HK-2 (cell line): ENCODE results near the gene EVA1B.
A peak's percentile ranks its signal among the peaks of the same experiment; 100 is the strongest.

Experiments used
- DNase-seq: peaks from one replicate; pipeline ENCODE4 v3.0.0-alpha.2; 2018; ENCODE audit not compliant: unreplicated experiment

The EVA1B gene

GRCh38 chr1:36320291-36320761 lies 3.1 kb downstream of the EVA1B start:
- no peak for DNase-seq

- DNase-seq = no peak
Observed at GRCh38 chr1:36309397-36309796, 14.0 kb downstream of the EVA1B start.

GRCh38 chr1:36307601-36308330 lies 15.7 kb downstream of the EVA1B start:
- DNase-seq = no peak

GRCh38 chr1:36306902-36307456 lies 16.5 kb downstream of the EVA1B start:
- peak; percentile 94 for DNase-seq

GRCh38 chr1:36306210-36306901 lies 17.1 kb downstream of the EVA1B start, which contains the start of gene SH3D21:
Gene SH3D21 (plus strand): TSS chr1:36306368. CDS start chr1:36306421, 53 bp downstream.
- DNase-seq = no peak

- DNase-seq = no peak
Observed at GRCh38 chr1:36305915-36306209, 17.6 kb downstream of the EVA1B start.

- DNase-seq = no peak
Observed at GRCh38 chr1:36304970-36305914, 18.2 kb downstream of the EVA1B start.

GRCh38 chr1:36304521-36304920 lies 18.9 kb downstream of the EVA1B start:
- no peak for DNase-seq

- no peak for DNase-seq
Observed at GRCh38 chr1:36303650-36304360, 19.6 kb downstream of the EVA1B start.

GRCh38 chr1:36303244-36303643 lies 20.2 kb downstream of the EVA1B start:
- DNase-seq = no peak

- no peak for DNase-seq
Observed at GRCh38 chr1:36301220-36301619, 22.2 kb downstream of the EVA1B start.

- DNase-seq = no peak
Observed at GRCh38 chr1:36300526-36300925, 22.9 kb downstream of the EVA1B start.

GRCh38 chr1:36298640-36299039 lies 24.8 kb downstream of the EVA1B start:
- no peak for DNase-seq

GRCh38 chr1:36297062-36297461 lies 26.4 kb downstream of the EVA1B start:
- DNase-seq = no peak

GRCh38 chr1:36295390-36295789 lies 28.1 kb downstream of the EVA1B start:
- DNase-seq = no peak

- DNase-seq = no peak
Observed at GRCh38 chr1:36287595-36287994, 35.9 kb downstream of the EVA1B start.

- DNase-seq = no peak
Observed at GRCh38 chr1:36286802-36287201, 36.6 kb downstream of the EVA1B start.

GRCh38 chr1:36285443-36286101 lies 37.9 kb downstream of the EVA1B start:
- DNase-seq = peak; percentile 32

- no peak for DNase-seq
Observed at GRCh38 chr1:36284517-36284916, 38.9 kb downstream of the EVA1B start.

GRCh38 chr1:36284061-36284460 lies 39.4 kb downstream of the EVA1B start:
- DNase-seq = no peak

- no peak for DNase-seq
Observed at GRCh38 chr1:36279789-36280296, 43.6 kb downstream of the EVA1B start.
